Inflammatory macrophage treated with lipopolysaccharide for 4 hours (primary cell): ENCODE measurements around the gene ENO2.
A peak's percentile ranks its signal among the peaks of the same experiment; 100 is the strongest.

ENCODE experiments used
- DNase-seq: peaks from one replicate; pipeline ENCODE4 v3.0.0-alpha.2; 2020

ENO2 gene

DNA sequence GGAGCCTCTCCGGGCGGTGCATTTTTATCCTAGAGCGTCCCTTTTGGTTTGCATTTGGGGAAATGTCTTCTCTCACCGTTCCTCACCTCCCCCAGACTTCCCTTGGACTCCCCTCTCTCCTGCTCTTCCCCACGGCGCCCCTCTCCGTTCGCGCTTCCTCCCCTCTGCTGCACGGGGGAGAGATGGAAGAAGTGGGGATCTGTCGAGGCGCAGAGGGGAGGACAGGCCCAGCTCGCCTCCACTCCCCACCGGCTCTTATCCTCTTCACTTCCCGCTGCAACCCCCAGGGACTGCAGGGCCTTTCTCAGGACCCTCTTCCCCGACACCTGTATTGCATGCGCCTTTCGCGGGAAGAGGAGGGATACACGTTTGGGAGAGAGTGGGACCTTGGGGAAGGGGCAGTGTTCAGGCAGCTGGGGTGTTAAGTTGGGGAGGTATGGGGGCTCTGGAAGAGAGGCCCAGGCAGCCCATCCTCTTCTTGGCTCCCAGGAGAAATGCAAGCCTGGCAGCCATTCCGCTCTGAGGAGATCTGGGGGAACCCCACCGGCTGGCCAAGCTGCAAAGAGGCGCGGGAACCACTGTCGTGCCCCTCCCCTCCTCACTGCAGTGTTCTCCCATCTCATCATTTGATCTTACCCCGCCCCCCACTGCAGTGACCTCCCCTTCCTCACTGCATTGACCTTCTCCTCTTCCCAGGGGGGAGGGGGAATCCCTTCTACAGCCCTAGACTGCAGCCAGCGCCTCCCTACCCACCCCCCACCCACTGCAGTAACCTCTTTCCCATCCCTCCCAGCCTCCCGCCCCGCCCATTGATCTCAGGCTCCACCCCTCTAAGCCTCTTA lies 788 bp downstream of the ENO2 start:
- DNase-seq: no peak

DNA sequence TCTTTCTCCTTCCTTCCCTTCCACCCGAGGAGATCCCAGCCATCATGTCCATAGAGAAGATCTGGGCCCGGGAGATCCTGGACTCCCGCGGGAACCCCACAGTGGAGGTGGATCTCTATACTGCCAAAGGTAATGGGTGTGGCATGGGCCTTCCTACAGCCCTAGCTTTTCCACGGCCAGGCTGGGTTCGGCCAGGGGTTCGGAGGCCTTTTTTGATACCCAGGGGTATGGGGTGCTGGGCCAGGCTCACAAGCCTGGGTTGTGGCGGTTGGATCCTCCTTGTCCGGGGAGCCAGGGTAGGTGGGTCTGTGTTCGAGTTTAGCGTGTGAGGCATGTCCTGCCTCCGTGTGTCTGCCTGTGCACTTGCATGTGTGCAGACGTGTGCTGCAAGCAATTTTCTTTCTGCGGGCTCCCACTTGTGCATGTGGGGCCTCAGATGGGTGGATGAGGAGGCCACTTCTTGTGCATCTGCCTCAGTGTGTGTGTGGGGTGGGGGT lies 1.5 kb downstream of the ENO2 start:
- no peak for DNase-seq

DNA sequence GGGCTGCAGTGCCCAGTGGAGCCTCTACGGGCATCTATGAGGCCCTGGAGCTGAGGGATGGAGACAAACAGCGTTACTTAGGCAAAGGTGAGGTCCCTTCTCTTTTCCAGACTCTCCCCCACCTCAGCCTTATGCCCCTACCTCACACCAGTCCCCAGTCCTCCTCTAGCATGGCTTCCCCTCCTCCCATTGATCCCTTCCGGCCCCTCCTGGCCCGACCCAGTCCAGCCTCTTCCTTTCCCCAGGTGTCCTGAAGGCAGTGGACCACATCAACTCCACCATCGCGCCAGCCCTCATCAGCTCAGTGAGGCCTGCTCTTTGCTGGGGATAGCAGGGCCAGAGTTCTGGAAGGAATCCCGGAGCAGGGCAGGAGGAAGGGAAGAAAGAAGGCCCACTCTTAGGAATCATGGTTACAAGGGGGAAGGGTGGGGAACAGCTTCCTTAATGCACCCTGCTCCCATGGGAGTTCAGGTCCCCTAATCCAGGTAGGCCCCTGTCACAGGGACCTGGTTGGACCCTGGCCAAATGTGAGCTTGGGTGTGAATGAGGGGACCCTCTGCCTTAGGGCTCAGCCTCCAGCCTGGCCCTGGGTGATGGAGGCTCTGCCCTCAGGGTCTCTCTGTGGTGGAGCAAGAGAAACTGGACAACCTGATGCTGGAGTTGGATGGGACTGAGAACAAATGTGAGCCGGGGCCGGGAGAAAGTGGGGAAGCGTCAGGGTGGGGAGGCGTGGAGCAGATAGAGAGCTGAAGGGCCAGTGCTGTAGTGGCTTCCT lies 2.2 kb downstream of the ENO2 start:
- no peak for DNase-seq

DNA sequence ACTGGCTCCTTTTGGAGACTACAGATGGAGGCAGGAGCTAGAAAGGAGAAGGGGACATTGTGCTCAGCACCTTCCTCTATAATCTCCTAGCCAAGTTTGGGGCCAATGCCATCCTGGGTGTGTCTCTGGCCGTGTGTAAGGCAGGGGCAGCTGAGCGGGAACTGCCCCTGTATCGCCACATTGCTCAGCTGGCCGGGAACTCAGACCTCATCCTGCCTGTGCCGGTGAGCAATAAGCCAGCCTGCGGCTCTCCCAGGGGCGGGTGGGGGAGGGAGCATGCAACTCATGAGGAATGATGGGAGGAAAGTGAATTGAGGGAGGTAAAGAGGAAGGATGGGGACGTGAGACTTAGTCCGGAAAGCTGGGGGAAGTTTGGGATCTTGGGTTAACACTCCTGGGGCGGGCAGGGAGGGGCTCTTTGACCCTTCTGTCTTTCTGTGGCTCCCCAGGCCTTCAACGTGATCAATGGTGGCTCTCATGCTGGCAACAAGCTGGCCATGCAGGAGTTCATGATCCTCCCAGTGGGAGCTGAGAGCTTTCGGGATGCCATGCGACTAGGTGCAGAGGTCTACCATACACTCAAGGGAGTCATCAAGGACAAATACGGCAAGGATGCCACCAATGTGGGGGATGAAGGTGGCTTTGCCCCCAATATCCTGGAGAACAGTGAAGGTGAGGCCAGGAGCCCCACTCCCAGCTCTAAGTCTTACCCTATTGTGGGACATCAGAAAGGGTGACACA lies 3.3 kb downstream of the ENO2 start:
- DNase-seq: no peak

DNA sequence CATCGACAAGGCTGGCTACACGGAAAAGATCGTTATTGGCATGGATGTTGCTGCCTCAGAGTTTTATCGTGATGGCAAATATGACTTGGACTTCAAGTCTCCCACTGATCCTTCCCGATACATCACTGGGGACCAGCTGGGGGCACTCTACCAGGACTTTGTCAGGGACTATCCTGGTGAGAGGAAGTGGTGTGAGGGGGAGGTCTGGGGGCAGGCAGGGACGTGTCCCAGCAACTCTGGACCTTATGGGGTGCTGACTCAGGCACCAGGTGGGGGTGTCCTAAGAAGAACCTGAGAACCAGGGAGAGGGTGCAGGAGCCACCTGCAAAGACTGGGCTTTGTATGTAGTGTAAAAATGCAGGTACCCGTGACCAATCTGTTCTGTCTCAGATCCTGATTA lies 5.2 kb downstream of the ENO2 start:
- no peak for DNase-seq

DNA sequence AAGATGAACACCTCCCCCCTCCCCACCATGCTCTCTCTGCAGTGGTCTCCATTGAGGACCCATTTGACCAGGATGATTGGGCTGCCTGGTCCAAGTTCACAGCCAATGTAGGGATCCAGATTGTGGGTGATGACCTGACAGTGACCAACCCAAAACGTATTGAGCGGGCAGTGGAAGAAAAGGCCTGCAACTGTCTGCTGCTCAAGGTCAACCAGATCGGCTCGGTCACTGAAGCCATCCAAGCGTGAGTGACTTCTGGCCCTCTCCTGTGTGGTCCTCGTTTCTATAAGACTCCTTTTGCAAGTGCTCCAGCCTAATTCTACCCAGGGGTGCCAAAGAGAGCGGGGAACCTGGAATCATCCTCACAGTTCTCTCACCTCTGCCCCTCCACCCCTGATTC lies 7.2 kb downstream of the ENO2 start:
- DNase-seq: no peak

DNA sequence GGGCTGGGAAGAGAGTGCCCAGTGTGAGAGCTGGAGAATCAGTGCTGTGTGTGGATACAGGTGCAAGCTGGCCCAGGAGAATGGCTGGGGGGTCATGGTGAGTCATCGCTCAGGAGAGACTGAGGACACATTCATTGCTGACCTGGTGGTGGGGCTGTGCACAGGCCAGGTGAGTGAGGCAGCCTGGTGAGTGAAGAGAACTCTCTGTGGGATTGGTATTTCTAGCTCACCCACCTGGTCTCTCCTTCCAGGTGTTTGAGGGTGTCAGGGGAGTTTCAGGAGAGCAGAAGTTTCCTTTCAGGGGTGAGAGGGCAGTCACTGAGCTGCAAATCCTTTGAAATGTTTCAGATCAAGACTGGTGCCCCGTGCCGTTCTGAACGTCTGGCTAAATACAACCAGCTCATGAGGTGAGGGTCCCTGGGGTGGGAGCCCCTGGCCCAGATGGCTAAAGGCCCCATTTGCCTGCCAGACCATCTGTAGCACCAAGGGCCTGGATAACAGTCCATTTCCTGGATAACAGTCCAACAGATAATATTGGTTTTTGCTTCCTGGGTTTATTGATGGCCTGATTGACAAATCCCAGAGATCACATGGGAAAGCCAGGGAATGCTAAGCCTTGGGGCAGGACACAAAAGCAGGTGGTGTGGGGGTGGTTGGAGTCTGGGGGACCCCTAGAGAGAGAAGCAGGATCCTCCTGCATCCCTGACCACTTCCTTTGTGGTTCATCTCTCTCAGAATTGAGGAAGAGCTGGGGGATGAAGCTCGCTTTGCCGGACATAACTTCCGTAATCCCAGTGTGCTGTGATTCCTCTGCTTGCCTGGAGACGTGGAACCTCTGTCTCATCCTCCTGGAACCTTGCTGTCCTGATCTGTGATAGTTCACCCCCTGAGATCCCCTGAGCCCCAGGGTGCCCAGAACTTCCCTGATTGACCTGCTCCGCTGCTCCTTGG lies 7.9 kb downstream of the ENO2 start:
- DNase-seq: peak; percentile 57

DNA sequence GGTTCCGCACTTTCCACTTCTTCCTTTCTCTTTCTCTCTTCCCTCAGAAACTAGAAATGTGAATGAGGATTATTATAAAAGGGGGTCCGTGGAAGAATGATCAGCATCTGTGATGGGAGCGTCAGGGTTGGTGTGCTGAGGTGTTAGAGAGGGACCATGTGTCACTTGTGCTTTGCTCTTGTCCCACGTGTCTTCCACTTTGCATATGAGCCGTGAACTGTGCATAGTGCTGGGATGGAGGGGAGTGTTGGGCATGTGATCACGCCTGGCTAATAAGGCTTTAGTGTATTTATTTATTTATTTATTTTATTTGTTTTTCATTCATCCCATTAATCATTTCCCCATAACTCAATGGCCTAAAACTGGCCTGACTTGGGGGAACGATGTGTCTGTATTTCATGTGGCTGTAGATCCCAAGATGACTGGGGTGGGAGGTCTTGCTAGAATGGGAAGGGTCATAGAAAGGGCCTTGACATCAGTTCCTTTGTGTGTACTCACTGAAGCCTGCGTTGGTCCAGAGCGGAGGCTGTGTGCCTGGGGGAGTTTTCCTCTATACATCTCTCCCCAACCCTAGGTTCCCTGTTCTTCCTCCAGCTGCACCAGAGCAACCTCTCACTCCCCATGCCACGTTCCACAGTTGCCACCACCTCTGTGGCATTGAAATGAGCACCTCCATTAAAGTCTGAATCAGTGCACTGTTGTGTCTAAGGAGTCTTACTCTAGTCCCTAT lies 8.8 kb downstream of the ENO2 start:
- DNase-seq: no peak

DNA sequence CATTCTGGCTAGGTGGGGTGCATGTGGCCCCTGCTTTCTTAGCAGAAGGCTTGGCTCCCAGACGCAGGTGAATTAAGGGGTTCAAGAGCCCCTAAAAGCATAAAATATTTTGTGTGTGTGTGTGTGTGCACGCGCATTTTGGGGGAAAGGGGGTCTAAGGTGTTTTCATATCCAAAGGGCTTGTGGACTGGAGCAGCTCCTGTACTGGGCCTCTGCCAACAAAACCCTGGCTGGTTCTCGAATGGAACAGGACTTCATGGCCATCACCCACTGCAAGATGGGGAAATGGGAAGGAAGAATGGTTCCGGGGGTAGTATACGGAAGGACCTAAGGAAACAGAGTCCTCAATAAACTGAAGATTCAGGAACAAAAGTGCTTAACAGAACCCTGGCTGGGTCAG lies 9.5 kb downstream of the ENO2 start:
- DNase-seq: no peak

DNA sequence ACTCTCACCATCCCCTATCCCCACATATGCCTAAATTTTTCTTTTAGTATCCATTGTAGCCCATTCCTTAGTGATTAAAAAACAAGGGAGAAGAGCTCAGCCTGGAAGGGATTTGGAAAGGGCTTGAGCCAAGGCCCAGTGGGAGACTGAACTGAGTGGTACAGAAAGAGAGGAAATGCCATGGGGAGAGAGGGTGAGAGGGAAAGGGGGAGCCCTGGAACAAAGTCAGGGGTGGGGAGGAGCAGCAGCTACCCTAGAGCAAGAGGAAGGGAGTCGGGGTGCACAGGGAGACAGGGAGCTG lies 10.8 kb downstream of the ENO2 start:
- no peak for DNase-seq

DNA sequence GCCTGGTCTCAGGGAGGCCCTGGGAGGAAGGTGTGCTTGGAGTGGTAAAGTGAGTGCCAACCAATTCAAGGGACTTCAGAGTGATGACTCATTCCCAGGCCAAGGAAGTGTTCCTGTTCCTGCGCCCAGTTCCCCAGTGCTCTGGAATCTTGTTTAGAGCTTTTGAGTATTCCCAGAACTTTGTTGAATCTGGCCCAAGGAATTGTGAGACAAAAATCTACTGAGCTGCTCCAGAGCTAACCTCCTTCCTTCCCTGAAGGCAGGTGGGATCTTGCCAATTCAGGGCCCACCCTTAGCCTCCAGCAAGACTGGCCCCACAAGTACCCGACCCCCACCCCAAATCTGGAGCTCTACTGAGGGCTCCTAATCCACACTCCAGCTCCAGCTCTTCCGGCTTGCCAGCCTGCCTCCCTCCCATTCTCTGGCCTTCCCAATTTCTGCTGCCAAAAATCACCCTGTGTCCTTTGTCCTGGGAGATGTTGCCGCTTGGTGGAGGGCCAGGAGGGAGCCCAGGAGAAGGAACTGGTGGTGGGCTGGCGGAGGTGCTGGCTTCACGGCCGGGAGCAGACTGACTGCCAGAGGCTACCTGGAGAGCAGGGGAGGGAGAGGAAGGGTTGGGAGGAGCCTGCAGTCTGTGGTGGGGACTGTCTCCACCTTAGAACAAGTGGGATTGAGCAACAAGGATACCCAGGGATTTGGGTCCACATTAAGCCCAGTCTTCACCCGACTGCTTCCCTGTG lies 11.3 kb downstream of the ENO2 start:
- DNase-seq: no peak

DNA sequence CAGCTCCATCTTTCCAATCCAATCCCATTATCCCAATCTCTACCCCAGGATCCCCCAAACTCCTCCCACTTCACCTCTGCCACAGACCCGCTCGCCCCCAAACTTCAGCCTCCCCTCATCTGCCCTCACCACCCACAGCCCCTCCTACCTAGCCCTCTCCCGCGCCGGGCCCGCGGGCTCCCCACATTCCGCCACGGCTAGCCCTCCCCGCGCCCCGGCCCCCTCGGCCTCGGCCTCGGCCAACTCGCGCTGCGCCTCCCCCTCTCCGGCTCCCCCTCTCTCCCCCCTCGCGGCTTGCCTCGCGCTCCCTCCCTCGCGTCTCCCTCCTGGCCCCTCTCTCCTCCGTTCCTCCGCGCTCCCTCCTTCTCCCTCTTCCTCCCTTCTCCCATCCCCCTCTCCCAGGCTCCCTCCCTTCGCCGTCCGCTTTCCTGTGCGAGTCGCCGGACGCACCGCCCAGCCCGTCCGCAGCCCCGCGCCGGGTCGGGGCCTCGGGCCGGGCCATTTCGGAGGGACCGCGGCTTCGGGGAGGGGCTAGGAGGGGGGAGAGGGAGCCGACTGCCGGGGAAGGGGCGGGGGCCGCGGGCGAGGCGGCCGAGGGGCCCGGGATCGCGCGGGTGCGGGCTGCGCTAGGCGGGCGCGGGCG lies 13.1 kb downstream of the ENO2 start, which contains the start of gene ATN1:
TSS of gene ATN1 (plus strand) at position 581 of the 643 bp plus-strand sequence. CDS start 6,043 bp downstream, outside the sequence.
- peak; percentile 44 for DNase-seq

DNA sequence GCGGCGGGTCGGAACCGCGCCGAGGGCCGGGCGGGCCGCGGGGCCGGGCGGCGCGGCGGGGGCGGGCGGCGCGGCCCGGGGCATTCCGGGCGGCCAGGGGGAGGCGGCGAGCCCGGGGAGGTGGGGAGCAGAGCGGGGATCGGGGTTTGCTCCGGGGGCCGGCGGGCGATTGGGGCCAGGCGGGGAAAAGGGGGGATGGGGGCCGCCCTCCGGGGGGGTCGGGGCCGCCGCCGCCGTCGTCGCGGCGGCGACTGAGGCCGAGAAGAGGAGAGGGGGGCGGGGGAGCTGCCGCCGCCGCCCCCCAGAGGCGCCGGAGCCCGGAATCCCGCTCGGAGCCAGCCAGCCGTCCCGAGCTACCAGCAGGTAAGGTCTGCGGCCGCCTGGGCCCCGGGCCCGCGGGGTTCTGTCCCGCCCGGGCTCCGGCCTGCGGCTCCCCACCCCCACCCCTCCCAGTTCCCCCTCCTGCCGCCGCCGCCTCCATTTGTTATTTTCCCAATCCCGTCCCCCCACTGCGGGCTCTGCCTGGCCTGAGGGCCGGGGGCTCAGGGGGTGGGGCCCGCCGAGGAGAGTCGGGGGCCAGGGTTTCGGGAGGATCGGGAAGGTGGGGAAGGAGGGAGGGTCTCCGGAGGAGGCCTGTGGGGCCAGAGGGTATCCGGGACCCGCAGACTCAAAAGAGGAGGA lies 13.8 kb downstream of the ENO2 start:
- DNase-seq: no peak

DNA sequence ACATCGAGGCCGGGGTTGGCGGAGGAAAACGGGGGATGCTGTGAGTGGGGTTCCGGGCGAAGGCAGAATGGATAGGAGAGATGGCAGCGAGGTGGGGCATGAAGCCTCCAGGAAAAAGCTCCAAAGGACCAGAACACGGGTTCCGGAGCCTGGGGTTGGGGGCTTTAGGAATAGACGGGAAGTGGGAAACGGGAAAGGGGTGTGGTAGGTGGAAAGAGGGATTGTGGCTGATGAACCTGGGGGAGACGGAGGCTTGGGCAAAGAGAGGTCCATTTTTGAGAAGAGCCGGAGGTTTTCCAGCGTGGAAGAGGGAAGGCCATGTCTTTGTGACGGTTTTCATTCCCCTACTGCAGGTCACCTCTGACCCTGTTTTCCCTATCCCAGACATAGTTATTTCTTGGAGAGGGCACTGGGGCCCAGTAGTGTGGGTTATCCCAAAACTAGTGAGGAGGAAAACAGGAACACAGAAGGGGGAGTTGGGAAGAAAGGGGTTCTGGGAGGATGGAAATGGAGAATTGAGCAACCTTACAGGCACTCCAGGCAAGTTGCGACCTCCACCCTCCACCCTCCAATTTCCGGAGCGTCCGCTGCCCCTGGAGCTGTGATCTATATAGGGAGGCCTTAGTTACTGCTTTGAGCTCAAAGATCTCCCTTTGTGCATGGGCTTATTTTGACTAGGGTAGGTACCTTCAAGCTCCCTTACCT lies 14.5 kb downstream of the ENO2 start:
- no peak for DNase-seq

DNA sequence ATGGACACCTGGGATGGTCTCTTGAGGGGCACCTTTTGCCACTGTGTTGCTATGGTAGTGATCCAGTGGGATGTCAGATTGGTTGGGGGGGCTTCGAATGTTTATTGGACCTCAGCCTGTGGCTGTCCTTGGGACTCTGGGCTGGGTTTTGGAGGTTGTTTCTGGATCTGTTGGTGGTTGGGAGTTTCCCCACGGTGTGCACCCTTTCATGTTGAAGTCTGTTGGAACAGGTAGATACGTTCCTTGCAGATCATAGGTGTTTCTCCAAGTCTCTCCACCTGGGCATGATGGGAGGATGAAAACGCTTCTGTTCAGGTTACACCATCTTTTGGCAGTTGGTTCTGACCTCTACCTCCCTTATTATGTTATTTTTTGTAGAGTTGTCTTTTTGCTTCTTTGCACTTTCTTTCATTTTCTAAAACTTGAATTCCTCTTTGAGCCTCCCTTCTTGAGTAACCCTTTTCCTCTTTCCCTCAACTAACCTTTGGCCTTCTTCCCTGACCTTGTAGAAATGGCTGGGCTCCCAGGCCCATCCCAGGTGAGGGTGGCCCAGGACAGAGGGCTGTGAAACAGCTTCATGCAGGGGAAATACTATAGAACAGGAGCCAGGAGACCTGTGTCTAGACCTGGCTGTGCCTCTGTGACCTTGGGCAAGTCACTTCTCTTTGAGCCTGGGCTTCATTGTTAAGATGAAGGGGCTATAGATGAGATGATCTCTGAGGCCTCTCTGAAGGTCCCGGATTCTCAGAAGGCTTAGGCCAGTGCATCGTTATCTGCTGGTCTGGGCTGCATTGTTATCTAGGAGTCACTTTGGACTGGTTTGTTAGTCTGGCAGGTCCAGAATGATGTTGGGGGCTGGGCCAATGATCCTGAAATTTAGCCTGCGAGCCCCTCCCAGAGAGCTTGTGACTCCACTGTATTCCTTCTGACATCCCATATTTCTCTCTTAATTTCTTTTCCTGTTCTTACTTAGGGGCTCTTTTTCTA lies 15.4 kb downstream of the ENO2 start:
- peak; percentile 36 for DNase-seq

DNA sequence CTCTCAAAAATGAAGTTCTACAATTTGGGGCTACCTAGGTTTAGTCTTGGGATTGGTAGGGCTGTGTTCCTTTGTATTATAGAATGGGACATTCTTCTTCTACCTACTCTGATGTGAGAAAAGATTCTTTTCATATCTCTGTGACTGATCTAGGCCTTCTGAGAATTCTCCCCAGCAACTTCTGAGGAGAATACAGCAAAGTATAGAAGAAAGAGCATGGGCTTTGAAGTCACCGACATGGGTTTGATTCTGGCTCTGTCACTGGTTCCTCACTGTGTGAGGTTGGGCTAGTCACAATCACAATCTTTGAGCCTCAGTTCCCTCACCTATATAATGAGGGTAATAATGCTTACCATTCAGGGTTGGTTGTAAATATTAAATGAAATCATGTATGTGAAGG lies 18.4 kb downstream of the ENO2 start:
- DNase-seq: no peak

DNA sequence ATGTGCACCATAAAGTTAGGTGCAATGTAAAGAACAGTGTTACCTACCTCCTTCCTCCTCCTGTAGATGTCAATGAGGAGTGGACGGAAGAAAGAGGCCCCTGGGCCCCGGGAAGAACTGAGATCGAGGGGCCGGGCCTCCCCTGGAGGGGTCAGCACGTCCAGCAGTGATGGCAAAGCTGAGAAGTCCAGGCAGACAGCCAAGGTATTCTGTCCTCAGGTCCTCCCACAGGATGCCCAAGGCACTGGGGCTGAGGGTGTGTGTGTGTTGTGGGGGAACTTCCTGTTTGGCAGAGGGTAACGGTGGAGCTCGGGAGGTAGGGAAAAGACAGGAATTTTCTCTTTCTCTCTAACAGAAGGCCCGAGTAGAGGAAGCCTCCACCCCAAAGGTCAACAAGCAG lies 19.7 kb downstream of the ENO2 start:
- DNase-seq: no peak
